Adrenal gland (tissue), 12 donors: Measurements from ENCODE around the gene ZNF554. TPM values are rescaled to one million over a fixed set of nuclear protein-coding genes. Genes with fewer than 3 reads are reported as not detected.
A peak's percentile ranks its signal among the peaks of the same experiment; 100 is the strongest.

ENCODE experiments used
- DNase-seq, 7 donors: peaks; one replicate each; pipeline ENCODE4 v3.0.0-alpha.2; 2019 to 2020
- H3K27ac ChIP-seq, 5 donors: fragments of 200-600 bp; sonication (generic) in 4 of 5; 1 replicate in 3 of 5; 2 replicates in 2 of 5; pipeline versions ENCODE4 v1.5.1 to v1.8.0; 2016 to 2020; ENCODE audit warnings: mild to moderate bottlenecking in 1 of 5
- H3K27me3 ChIP-seq: fragments of 200-600 bp; 2 replicates; pipeline ENCODE4 v1.8.0; 2021
- H3K36me3 ChIP-seq, 2 donors: fragments of 200-600 bp; replicated peaks in 1 of 2; 1 replicate in 1 of 2; 2 replicates in 1 of 2; pipeline versions ENCODE4 v1.5.1 to v1.8.0; 2018 to 2022
- H3K4me1 ChIP-seq, 2 donors: fragments of 200-600 bp; replicated peaks in 1 of 2; 1 replicate in 1 of 2; 2 replicates in 1 of 2; pipeline versions ENCODE4 v1.5.1 to v1.8.0; 2018 to 2021
- H3K4me3 ChIP-seq, 4 donors: fragments of 200-600 bp; sonication (generic) in 3 of 4; one replicate each; pipeline ENCODE4 v1.5.1; 2016 to 2018
- H3K9me3 ChIP-seq, 3 donors: fragments of 200-600 bp; sonication (generic) in 1 of 3; replicated peaks in 1 of 3; 1 replicate in 2 of 3; 2 replicates in 1 of 3; pipeline versions ENCODE4 v1.5.1 to v1.8.0; 2016 to 2021
- POLR2A ChIP-seq, 2 donors: fragments of 450-650 bp; IDR thresholded peaks; one replicate each; pipeline ENCODE4 v1.6.1; 2017; ENCODE audit warnings: antibody characterized with exemption in 2 of 2, mild to moderate bottlenecking in 2 of 2, moderate library complexity in 1 of 2
- WGBS, 4 donors: extraction: QIAGEN DNeasy Blood & Tissue Kit in 2 of 4; methylation state at CpG; one replicate each; pipeline versions ENCODE4 v1.1.5 to v1.1.7; 2013 to 2017; 5-methylcytosine and 5-hydroxymethylcytosine counted together
- intact Hi-C, 2 donors: fragments of 100-400 bp; cut with DNase I; formaldehyde crosslinking; loops; one replicate each; pipeline versions ENCODE4 v1.14.1 to v1.15.0; 2022 to 2023
- polyA plus RNA-seq, 3 donors: library from polyadenylated mRNA; stranded (reverse); fragments of 200-250 nt in 2 of 3; fragments of 350-450 nt in 1 of 3; fragmentation: Illumina TruSeq in 1 of 3; extraction: RNeasy Lipid Tissue Mini Kit (QIAGEN cat#74804) in 1 of 3; gene quantifications; one replicate each; pipeline ENCODE4 v1.2.3, GENCODE V29; 2013 to 2014
- total RNA-seq, 9 donors: library from RNA; depleted of rRNA in 4 of 9; stranded (reverse); fragments of >200 nt in 4 of 9; fragments of 120-200 nt in 1 of 9; fragmentation: NEBNext Ultra II Directional in 1 of 9; extraction: Animal tissue kit (Norgen Biotek cat#: 25700) in 1 of 9; gene quantifications; one replicate each; pipeline versions ENCODE4 v1.1.0 to v1.2.4, GENCODE V29; 2013 to 2023
- TF ChIP-seq, protein P1 (sequence below), 6 experiments: fragments of 450-650 bp in 4 of 6; fragments of 200-600 bp in 2 of 6; sonication (generic) in 1 of 6; IDR thresholded peaks; 1 replicate in 5 of 6; 2 replicates in 1 of 6; pipeline versions ENCODE4 v1.5.1 to v1.8.0; 2016 to 2021; ENCODE audit warnings: antibody characterized with exemption in 6 of 6, mild to moderate bottlenecking in 2 of 6, moderate library complexity in 1 of 6
- donor health status: healthy with polysubstance abuse.
- donor health status: Bipolar disorder and iron deficiency.
- donor health status: DM: yes; HTN: yes; CAD: no.
- donor health status: DM: no; HTN: no; CAD: no.
- donor health status: DM: no; HTN: no; CAD: no.
- donor health status: DM: yes; HTN: yes; CAD: no.

The ZNF554 gene
- total and polyA plus RNA-seq, 12 donors = 1.6 to 6.9 (median 3.9) TPM

DNA sequence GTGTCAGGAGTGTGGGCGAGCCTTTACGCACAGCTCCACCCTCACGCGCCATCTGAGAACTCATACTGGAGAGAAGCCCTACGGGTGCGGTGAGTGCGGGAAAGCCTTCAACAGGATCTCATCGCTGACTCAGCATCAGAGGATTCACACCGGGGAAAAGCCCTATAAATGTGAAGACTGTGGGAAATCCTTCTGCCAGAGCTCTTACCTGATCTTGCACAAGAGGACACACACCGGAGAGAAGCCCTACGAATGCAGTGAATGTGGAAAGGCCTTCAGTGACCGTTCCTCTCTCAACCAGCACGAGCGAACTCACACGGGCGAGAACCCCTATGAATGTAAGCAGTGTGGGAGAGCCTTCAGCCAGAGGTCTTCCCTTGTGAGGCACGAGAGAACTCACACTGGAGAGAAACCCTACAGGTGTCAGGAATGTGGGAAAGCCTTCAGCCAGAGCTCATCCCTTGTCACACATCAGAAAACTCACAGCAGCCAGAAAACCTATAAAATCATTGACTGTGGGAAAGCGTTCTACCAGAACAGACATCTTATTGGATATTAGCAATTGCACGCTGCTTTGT, 14.7 kb downstream of the ZNF554 start:
- no peak for DNase-seq
- Histone ChIP-seq H3K27ac (no peak overlapping the region), H3K9me3 (peaks cover 3 to 87% (median 5%) of the 10 kb centered on the region in 3 donors), H3K4me1 (no peaks in the 10 kb centered on the region), H3K36me3 (peaks cover 0 to 8% of the 10 kb centered on the region in 2 donors), H3K27me3 (no peaks in the 10 kb centered on the region), H3K4me3 (no peak overlapping the region)
- intact Hi-C loops = no loop called here
- TF ChIP-seq POLR2A (IDR thresholded peaks at IDR 0.05) = no peak
- TF ChIP-seq, protein P1, sequence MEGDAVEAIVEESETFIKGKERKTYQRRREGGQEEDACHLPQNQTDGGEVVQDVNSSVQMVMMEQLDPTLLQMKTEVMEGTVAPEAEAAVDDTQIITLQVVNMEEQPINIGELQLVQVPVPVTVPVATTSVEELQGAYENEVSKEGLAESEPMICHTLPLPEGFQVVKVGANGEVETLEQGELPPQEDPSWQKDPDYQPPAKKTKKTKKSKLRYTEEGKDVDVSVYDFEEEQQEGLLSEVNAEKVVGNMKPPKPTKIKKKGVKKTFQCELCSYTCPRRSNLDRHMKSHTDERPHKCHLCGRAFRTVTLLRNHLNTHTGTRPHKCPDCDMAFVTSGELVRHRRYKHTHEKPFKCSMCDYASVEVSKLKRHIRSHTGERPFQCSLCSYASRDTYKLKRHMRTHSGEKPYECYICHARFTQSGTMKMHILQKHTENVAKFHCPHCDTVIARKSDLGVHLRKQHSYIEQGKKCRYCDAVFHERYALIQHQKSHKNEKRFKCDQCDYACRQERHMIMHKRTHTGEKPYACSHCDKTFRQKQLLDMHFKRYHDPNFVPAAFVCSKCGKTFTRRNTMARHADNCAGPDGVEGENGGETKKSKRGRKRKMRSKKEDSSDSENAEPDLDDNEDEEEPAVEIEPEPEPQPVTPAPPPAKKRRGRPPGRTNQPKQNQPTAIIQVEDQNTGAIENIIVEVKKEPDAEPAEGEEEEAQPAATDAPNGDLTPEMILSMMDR (IDR thresholded peaks at IDR 0.05) = no peak
- 93 to 98% (median 95%) methylated on average over 18 to 19 of the region's 19 CpGs for WGBS, 4 donors

DNA sequence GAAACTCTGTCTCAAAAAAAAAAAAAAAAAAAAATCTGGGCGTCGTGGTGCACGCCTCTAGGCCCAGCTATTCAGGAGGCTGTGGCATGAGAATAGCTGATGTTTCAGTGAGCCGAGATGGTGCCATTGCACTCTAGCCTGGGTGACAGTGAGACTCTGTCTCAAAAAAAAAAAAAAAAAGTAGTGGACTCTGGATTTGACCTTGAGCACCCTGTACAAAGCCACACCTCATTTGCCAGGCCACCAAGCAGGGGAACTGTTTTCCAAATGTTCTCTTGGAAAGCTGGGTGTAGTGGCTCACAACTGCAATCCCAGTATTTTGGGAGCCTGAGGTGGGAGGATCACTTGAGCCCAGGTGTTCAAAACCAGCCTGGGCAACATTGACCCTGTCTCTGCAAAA, 17.8 kb downstream of the ZNF554 start:
- no peak for TF ChIP-seq POLR2A (IDR thresholded peaks at IDR 0.05)
- TF ChIP-seq, protein P1 (IDR thresholded peaks at IDR 0.05) = no peak
- Histone ChIP-seq H3K4me1 (peaks cover 0 to 6% of the 10 kb centered on the region in 2 donors), H3K27me3 (no peaks in the 10 kb centered on the region), H3K9me3 (peaks cover 3 to 69% (median 3%) of the 10 kb centered on the region in 3 donors), H3K27ac (no peak overlapping the region), H3K4me3 (no peak overlapping the region), H3K36me3 (peaks cover 0 to 8% of the 10 kb centered on the region in 2 donors)
- WGBS, 4 donors = 87 to 95% (median 90%) methylated on average over 4 of the region's 4 CpGs
- intact Hi-C loops = no loop called here
- no peak for DNase-seq

DNA sequence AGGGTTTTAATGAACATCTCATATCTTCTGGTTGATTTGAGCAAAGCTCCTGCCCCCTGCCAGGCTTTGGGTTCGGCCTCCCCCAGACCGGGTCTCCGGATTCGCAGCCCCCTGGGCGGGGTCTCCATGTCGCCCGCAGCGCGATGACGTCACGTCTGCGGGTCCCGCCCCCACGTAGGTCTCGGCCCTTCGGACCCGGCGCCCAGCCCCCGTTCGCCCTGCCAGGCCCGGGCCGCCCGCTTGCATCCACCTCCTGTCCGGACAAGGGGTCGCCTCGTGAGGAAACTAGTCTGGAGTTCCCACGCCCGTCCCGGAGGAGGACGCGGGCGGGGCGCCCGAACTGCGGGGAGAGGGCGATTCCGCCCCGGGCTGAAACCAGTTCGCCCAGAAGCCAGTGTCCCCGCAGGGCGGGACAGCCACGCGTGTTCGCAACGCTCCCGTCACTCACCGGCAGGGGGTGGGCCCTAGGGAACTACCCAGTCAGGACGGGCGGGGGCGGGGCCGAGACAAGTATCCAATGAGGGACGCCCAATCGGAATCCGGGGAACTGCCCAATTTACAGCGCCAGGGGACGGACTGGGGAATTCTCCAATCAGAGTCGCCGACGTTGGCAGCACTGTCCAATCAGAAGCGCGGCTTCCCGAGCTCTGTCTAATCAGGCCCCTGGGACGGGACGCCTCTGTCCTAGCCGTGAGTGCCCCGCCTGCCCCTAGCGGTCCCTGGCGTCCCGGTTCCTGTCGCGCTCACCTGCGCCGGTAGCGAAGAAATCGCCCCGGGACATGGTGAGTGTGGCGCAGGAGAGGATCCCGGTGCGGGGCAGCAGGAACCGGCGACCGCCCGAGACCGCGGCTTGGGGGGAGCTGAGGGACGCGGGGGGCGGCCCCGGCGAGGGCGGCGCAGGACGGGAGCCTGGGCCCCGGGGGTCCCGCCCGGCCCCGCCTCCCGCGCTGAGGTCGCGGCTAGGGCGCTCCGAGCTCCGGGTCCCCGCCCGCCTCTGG, 21.4 kb downstream of the ZNF554 start, which contains the start of gene ZNF555:
ZNF555 (plus strand) TSS at position 682 of the 998 bp plus-strand sequence; CDS start at position 780, 98 bp downstream.
- peak; percentile 100 for DNase-seq
- Histone ChIP-seq H3K36me3 (no peaks in the 10 kb centered on the region), H3K27me3 (no peaks in the 10 kb centered on the region), H3K4me1 (peaks cover 0 to 9% of the 10 kb centered on the region in 2 donors), H3K27ac (peak within 1 kb of the TSS; percentile 18 to 91 (median 86)), H3K4me3 (peak within 1 kb of the TSS; percentile 65 to 93 (median 79)), H3K9me3 (peaks cover 0 to 32% (median 0%) of the 10 kb centered on the region in 3 donors)
- 0 to 3% (median 0%) methylated on average over 17 to 106 of the region's 106 CpGs for WGBS, 4 donors
- intact Hi-C loops = no loop called here
- peak; percentile 13 to 76 for TF ChIP-seq POLR2A (IDR thresholded peaks at IDR 0.05)
- TF ChIP-seq, protein P1 (IDR thresholded peaks at IDR 0.05) = peak; percentile 31 to 68 (median 51)
